ENCODE measurements around the gene ATF7IP2.

GRCh38 chr16:10343124-10343760 is 42.6 kb upstream of the ATF7IP2 start:
- no peak for TF ChIP-seq POLR2A (IDR thresholded peaks at IDR 0.05; ENCODE audit: low read depth, low read length)
- no peak for TF ChIP-seq TAF1 (IDR thresholded peaks at IDR 0.05; ENCODE audit: borderline replicate concordance, low read depth, low read length)

All from GM12892 (cell line).